ENCODE data around the gene ANKRD7.

DNA sequence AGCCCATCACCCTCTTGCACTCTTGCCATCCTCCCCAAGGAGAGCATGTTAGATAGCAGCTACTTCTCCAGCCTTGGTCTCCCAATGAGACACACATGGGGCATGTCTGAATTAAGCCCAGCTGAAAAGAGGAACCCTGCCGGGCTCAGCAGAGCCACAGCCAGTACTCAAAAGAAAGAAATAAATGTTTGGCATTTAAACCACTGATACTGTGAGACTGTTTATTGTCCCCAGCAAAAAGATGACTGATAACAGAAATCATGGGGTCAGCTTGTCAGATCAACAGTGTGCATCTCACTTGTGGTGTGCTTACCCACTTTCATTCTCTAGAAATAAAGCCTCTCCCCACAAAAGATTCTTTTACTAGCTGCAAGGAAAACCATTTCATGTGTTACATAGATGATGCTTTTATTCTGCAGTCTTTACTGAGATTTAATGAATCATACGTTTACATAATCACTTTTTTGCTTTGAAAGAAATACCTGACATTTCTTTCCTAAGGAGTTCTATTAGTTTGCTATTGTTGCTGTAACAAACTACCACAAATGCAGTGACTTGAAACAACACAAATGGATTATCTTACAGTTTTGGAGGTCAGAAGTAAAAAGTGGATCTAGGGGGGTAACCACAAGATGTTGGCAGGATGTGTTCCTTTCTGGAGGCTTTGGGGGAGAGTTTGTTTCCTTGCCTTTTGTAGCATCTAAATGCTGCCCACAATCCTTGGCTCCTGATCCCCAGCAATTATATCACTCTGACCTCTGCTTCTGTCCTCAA lies 20.9 kb downstream of the ANKRD7 start:
- TF ChIP-seq, protein P1, sequence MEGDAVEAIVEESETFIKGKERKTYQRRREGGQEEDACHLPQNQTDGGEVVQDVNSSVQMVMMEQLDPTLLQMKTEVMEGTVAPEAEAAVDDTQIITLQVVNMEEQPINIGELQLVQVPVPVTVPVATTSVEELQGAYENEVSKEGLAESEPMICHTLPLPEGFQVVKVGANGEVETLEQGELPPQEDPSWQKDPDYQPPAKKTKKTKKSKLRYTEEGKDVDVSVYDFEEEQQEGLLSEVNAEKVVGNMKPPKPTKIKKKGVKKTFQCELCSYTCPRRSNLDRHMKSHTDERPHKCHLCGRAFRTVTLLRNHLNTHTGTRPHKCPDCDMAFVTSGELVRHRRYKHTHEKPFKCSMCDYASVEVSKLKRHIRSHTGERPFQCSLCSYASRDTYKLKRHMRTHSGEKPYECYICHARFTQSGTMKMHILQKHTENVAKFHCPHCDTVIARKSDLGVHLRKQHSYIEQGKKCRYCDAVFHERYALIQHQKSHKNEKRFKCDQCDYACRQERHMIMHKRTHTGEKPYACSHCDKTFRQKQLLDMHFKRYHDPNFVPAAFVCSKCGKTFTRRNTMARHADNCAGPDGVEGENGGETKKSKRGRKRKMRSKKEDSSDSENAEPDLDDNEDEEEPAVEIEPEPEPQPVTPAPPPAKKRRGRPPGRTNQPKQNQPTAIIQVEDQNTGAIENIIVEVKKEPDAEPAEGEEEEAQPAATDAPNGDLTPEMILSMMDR (IDR thresholded peaks at IDR 0.05) = no peak
- TF ChIP-seq POLR2A (IDR thresholded peaks at IDR 0.05) = no peak
